GM18511 (cell line): Measurements from ENCODE around the gene NOM1.

Source experiments
- ATAC-seq: cut with Tn5 transposase; IDR thresholded peaks from one replicate; pipeline ENCODE4 v1.9.1; 2021; ENCODE audit warnings: mild to moderate bottlenecking, moderate library complexity; ENCODE audit not compliant: unreplicated experiment

NOM1 gene

DNA sequence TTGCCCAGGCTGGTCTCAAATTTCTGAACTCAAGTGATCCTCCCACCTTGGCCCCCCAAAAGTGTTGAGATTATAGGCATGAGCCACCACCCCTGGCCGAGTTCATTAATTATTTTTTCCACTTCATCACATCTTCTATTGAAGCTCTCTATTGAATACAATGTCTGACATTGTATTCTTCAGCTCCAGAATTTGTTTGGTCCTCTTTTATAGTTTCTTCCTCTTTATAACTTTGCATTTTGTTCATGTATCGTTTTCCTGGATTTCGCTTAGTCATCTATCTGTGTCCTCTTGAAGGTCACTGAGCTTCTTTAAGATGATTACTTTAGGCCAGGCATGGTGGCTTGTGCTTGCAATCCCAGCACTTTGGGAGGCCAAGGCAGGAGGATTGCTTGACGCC is 30.2 kb downstream of the NOM1 start:
- ATAC-seq: no peak

DNA sequence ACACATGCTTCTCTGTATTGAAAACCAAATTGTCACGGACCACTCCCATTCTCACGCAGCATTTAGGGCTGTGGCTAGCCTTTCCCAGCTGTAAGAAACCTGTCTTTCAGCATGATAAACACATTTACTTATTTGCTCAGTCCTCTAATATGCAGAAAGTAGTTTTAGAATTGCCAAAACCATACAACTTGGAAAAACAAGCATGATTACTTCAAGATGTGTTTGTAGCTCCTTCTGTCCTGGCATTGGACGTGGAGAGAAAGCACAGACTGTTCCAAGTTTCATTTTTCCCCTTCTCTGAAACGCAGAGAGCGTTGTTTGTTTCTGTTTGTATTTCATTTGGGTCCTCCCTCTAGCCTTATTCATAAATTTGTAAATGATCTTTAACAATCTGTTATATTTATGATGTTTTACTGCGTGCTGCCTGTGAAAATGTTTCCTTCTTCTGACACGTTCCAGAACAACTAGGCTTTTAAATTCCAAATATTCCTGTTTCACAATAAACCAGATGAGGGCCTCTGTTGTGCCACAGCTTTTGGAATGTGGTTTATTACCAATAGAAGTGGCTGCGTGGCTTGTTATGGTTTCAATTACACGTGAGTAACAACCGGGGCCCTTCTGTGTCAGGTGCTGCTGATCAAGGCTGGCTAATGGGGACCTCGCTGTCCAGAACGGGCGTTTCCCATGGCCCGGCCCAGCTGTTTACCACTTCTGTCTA is 34.8 kb downstream of the NOM1 start:
- no peak for ATAC-seq

DNA sequence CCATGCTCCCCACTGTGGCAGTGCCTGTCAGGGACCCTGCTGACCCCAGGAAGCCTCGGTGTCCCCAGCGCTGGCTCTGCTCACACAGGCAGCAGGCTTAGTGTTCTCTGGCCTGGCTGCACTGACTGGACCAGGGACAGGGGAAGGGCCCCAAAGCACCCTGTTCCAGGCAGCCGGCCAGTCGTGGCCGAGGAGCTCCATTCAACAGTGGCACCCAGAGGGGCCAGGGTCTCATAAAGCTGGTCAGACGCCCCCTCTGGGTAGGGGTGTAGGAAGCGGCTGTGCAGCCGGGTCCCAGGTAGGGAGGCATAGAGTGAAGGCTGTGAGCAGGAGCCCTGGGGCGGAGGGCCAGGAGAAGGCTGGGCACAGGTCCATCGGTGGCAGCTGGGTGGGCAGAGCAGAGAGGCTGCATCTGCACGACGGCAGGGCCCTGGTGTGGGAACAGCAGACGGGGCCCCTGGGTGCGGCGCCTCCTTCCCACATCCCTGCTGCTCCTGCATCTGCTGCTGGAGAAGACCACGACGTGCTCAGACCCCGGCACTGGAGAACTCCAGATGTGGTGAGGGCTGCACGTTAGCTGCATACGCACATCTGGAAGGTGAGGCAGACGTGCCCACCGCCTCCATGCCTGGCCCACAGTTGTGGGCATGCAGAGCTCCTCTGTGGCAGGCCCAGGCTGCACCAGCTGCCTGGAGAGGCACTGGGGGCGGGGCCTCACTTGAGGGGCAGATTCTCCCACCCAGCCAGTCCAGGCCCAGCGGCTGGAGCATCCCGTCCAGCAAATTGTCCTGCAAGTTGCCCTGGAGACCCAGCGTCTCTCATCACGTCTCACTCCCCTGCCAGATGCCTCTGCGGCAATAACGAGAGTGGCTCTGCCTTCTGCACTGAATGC is 35.8 kb downstream of the NOM1 start:
- no peak for ATAC-seq

DNA sequence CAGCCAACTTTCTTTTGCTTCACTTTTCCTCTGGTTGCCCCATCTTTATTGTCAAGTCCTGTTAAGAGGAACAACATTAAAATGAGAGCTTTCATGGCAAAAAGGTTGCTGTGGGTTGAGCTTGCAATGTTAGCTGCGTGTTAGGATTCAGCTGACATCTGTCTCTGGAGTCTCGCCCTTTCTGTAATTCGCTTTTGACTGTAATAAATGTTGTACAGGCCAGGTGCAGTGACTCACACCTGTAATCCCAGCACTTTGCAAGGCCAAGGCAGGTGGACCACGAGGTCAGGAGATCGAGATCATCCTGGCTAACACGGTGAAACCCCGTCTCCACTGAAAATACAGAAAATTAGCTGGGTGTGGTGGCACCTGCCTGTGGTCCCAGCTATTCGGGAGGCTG is 36.9 kb downstream of the NOM1 start:
- no peak for ATAC-seq

GRCh38 chr7:156988343-156989185 is 39.1 kb downstream of the NOM1 start:
- ATAC-seq: no peak

DNA sequence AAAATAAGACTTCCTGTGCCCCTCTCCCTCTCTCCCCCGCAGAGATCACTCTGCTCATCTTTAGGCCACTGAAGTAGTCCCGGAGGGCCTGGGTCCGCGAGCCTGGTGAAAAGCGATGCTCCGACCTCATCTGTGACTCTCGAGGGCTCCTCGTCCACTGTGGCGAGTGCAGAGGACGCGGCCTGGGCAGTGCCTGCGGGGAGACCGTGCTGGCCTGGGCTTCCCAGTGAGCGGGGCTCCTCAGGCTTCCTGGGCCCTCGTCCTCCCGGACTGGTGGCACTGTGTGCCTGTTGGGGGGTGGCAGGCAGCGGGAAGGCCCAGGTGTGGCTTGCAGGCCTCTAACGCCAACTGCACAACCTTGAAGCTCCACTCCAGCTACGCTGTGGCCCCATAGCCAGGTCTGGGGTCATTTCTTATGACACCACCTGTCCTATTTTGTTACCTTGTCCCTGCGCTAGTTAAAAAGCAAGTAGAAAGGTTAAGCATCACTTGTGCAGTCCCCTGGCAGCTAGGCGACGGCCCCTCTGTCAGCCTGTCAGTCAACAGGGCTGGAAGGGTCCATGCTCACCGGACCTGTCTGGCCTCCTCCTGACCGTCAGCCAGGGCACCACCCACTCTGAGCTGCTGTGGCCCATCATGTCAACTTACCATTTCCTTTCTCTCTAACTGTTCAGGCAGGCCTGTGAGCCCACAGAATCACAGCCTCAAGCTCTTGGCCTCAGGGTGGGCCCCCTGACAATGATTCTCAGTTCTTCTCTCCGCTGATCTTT is 40.4 kb downstream of the NOM1 start:
- no peak for ATAC-seq

GRCh38 chr7:156993021-156993924 is 43.8 kb downstream of the NOM1 start:
- ATAC-seq: no peak

DNA sequence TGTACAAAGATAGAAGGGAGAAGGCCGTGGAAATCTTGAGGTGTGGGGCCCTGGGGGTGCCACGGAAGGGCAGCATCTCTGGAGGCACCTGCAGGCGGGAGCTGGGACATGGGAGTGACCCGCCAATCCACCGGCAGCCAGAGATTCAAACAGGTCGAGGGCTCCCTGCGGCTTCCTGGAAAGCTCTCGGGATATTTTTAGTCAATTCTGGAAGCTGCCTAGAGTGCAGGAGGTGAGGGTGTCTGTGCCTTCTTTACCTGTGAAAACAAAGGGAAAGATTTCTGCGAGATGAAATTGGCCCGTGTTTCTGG is 44.4 kb downstream of the NOM1 start:
- ATAC-seq: no peak

- no peak for ATAC-seq
These were observed 44.9 kb downstream of the NOM1 start for GRCh38 chr7:156994417-156994816.

- peak; percentile 38 for ATAC-seq
These were observed 49.8 kb downstream of the NOM1 start for GRCh38 chr7:156998988-156999957.

- peak; percentile 48 for ATAC-seq
These were observed 50.6 kb downstream of the NOM1 start for GRCh38 chr7:156999958-157000726.

DNA sequence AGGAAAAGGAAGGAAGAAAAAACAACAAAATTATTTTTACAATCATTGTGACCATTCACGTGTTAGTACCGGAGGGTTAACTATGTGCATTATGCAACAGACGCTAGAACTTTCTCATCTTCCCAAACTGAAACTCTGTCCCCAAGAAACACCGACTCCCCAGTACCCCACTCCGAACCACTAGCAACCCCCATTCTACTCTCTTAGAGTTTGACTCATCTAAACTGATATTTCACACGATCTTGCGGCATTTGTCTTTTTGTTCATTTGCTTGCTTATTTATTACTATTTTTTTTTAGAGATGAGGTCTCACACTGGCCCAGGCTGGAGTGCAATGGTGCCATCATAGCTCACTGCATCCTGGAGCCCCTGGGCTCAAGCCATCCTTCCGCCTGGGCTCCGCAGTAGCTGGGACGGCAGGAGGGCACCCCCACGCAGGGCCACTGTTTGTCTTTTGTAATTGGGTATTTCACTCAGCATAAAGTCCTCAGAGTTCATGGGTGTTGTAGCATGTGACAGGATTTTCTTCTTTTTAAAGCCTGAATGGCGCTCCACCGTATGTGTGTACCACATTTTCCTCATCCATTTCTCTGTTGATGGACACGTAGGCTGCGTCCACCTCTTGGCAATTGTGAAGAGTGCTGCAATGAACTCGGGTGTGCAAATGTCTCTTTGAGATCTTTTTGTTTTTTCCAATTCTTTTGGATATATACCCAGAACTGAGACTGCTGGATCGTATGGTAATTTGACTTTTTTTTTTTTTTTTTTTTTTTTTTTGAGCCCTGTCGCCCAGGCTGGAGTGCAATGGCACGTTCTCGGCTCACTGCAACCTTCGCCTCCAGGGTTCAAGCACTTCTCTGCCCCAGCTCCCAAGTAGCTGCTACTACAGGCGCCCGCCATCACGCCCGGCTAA is 51.5 kb downstream of the NOM1 start:
- peak; percentile 16 for ATAC-seq

- no peak for ATAC-seq
These were observed 52.7 kb downstream of the NOM1 start for GRCh38 chr7:157001920-157002818.

DNA sequence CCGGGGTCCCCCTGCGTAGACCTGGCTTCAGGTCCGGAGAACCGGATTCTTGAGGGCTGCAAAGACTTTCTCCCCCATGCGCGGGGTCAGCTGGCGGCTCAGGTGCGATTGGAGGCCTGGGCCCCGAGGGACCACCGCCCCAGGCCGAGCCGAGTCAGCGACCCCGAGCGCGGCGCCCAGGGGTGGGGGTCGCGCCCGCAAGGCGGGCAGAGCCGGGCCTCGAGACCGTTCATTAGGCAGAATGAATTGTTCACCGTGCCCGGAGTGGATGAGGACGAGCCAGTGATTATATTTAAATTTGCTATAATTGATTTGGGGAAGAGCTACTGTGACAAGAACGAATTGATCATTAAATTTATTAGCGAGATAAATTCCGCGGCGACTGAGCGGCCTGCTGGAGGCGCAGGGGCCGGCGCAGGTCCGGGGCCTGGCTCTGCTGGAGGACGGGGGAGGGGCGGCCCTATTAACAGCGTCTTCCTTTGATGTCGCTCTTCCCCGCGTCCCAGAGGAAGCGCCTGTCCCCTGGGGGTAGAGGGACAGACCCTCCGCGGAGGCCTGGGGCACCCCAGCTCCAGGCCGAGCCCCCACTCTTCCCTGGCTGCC is 53.4 kb downstream of the NOM1 start:
- no peak for ATAC-seq

DNA sequence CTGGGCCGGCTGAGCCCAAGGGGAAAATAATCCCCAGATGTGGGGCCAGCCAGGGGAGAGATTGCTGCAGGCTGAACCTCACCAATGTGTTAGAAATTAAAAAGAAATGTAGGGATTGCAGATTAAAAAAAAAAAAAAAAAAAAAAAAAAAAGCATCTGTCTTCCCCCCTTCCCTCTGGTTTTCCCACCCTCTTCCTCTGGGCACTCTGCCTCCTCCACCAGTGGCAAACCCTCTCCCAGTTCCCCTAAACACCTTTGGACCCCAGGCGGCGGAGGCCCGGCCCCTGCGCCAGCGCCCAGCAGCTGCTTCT is 53.9 kb downstream of the NOM1 start:
- ATAC-seq: no peak
